Erythroblast (primary cell): ENCODE measurements around the gene SNX10.

Source experiments
- GATA1 ChIP-seq: IDR thresholded peaks from 2 replicates; pipeline ENCODE4 v1.6.1; 2011; ENCODE audit warnings: low read depth, mild to moderate bottlenecking, control low read depth, low read length, moderate library complexity
- POLR2A ChIP-seq: IDR thresholded peaks from 2 replicates; pipeline ENCODE4 v1.6.1; 2011; ENCODE audit warnings: mild to moderate bottlenecking, low read length

DNA sequence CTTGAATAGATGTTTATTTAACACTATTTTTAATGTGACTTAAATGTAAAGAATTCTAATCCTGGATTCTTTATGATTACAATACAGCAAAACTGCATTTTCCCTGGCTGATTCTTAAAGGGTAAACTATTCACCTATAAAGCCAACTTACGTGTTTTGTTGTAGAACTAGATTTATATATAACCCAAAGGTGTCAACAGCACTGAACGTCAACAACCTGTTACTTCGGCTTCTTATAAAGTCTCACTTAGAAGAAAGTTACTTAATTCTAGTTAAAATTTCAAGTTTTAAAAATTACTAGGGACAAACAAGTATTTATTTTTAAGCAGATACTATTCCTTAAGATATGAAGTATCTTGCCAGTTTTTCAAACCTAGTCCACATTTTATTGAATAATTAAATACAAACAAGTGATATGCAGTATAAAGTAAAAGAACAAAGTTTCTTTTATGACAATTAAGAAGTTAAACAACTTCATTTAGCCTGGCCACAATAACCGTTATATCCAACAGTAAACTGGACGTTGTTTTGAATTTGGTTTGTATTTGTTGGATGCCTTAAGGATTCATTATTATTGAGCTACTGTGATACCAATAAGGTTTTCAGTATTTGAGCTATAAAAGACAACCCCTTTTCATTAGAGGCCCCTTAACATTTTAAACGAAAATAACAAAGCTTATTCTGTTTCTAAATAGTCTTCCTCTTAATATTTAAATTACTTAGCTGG, 83.1 kb downstream of the SNX10 start:
- TF ChIP-seq POLR2A (no peak), GATA1 (no peak)
